Testis (tissue), 2 donors: ENCODE results near the gene TEAD1.

ENCODE experiments used
- CTCF ChIP-seq, 3 experiments: fragments of 450-650 bp in 2 of 3; fragments of 200-600 bp in 1 of 3; sonication (generic) in 1 of 3; IDR thresholded peaks; one replicate each; pipeline ENCODE4 v1.5.1; 2016 to 2019; ENCODE audit warnings: antibody characterized with exemption in 3 of 3, mild to moderate bottlenecking in 2 of 3, moderate library complexity in 1 of 3
- POLR2A ChIP-seq: fragments of 450-650 bp; IDR thresholded peaks from one replicate; pipeline ENCODE4 v1.6.1; 2017; ENCODE audit warnings: antibody characterized with exemption, mild to moderate bottlenecking, moderate library complexity

GRCh38 chr11:12772324-12772723 is 98.1 kb downstream of the TEAD1 start:
- TF ChIP-seq POLR2A: no peak
- no peak for TF ChIP-seq CTCF (IDR thresholded peaks at IDR 0.05)
